Neural cell (in vitro differentiated cells): ENCODE data around the gene RTN4RL1.

Experiments used
- EP300 ChIP-seq: fragments of 450-650 bp; conservative IDR thresholded peaks from 2 replicates; pipeline ENCODE4 v1.6.1; 2014; ENCODE audit warnings: antibody characterized with exemption, mild to moderate bottlenecking, moderate library complexity; ENCODE audit not compliant: poor library complexity, severe bottlenecking
- EZH2 ChIP-seq: fragments of 200-600, 300-800 bp; shearing (Covaris generic), sonication (generic); IDR thresholded peaks from 2 replicates; pipeline ENCODE4 v1.6.1; 2014; ENCODE audit warnings: antibody characterized with exemption, low read length, borderline replicate concordance, mild to moderate bottlenecking; ENCODE audit not compliant: insufficient read depth, poor library complexity, severe bottlenecking
- RAD21 ChIP-seq: fragments of 450-650 bp; conservative IDR thresholded peaks from 2 replicates; pipeline ENCODE4 v1.6.1; 2014; ENCODE audit warnings: antibody characterized with exemption, mild to moderate bottlenecking, moderate library complexity
- SMC3 ChIP-seq: fragments of 450-650 bp; conservative IDR thresholded peaks from 2 replicates; pipeline ENCODE4 v1.6.1; 2014; ENCODE audit warnings: antibody characterized with exemption, mild to moderate bottlenecking, moderate library complexity; ENCODE audit not compliant: poor library complexity
- TF ChIP-seq, protein P1 (sequence below): fragments of 450-650 bp; IDR thresholded peaks from 2 replicates; pipeline ENCODE4 v1.5.1; 2014; ENCODE audit warnings: antibody characterized with exemption, mild to moderate bottlenecking, moderate library complexity; ENCODE audit not compliant: poor library complexity, severe bottlenecking

- no peak for TF ChIP-seq SMC3
- TF ChIP-seq, protein P1, sequence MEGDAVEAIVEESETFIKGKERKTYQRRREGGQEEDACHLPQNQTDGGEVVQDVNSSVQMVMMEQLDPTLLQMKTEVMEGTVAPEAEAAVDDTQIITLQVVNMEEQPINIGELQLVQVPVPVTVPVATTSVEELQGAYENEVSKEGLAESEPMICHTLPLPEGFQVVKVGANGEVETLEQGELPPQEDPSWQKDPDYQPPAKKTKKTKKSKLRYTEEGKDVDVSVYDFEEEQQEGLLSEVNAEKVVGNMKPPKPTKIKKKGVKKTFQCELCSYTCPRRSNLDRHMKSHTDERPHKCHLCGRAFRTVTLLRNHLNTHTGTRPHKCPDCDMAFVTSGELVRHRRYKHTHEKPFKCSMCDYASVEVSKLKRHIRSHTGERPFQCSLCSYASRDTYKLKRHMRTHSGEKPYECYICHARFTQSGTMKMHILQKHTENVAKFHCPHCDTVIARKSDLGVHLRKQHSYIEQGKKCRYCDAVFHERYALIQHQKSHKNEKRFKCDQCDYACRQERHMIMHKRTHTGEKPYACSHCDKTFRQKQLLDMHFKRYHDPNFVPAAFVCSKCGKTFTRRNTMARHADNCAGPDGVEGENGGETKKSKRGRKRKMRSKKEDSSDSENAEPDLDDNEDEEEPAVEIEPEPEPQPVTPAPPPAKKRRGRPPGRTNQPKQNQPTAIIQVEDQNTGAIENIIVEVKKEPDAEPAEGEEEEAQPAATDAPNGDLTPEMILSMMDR, result no peak
- TF ChIP-seq RAD21, result no peak
- TF ChIP-seq EP300, result no peak
- TF ChIP-seq EZH2, result no peak
Measured at GRCh38 chr17:2034806-2035540, 9.8 kb upstream of the RTN4RL1 start.
